Retinal pigment epithelial cell (primary cell): ENCODE measurements around the gene PDZD8.

ENCODE experiments used
- DNase-seq: peaks from one replicate; pipeline ENCODE4 v3.0.0-alpha.2; 2010; ENCODE audit warnings: low read depth
- H3K4me3 ChIP-seq: 2 replicates; pipeline ENCODE4 v1.5.1; 2011; ENCODE audit warnings: mild to moderate bottlenecking, low read length, control low read depth, moderate library complexity
- CTCF ChIP-seq: conservative IDR thresholded peaks from 2 replicates; pipeline ENCODE4 v1.5.1; 2011; ENCODE audit warnings: low read depth, low read length, control low read depth, inconsistent platforms

PDZD8 gene

GRCh38 chr10:117257721-117258120 is 117.5 kb downstream of the PDZD8 start:
- no peak for DNase-seq
- no peak for TF ChIP-seq CTCF
- no peak overlapping the region for H3K4me3 ChIP-seq

GRCh38 chr10:117256910-117257309 is 118.3 kb downstream of the PDZD8 start:
- TF ChIP-seq CTCF = no peak
- no peak for DNase-seq

GRCh38 chr10:117255835-117256460 is 119.3 kb downstream of the PDZD8 start:
- no peak for DNase-seq
- no peak for TF ChIP-seq CTCF
- H3K4me3 ChIP-seq = no peak overlapping the region

More at GRCh38 chr10:117256910-117257309, 118.3 kb downstream of the PDZD8 start:
- H3K4me3 ChIP-seq = no peak overlapping the region

GRCh38 chr10:117254774-117255735 is 120.2 kb downstream of the PDZD8 start:
- TF ChIP-seq CTCF = no peak

GRCh38 chr10:117254338-117254737 is 120.9 kb downstream of the PDZD8 start:
- TF ChIP-seq CTCF = no peak
- H3K4me3 ChIP-seq = no peak overlapping the region
- no peak for DNase-seq

More at GRCh38 chr10:117254774-117255735, 120.2 kb downstream of the PDZD8 start:
- H3K4me3 ChIP-seq = no peak overlapping the region
- DNase-seq = no peak

- no peak for TF ChIP-seq CTCF
- DNase-seq = no peak
Measured at GRCh38 chr10:117253908-117254307, 121.3 kb downstream of the PDZD8 start.

More at GRCh38 chr10:117253908-117254307, 121.3 kb downstream of the PDZD8 start:
- H3K4me3 ChIP-seq = no peak overlapping the region
